HepG2 (cell line): ENCODE measurements around the gene KLF11. TPM values are rescaled to one million over a fixed set of nuclear protein-coding genes. Genes with fewer than 3 reads are reported as not detected.

Experiments used
- AHR ChIP-seq: IDR thresholded peaks from 2 replicates; pipeline ENCODE4 v1.6.1; 2018; ENCODE audit warnings: missing genetic modification reagents, missing compliant biosample characterization
- DBP ChIP-seq: sonication (generic); formaldehyde crosslinking; IDR thresholded peaks from 2 replicates; pipeline ENCODE4 v1.4.0; 2020; ENCODE audit warnings: missing genetic modification reagents; ENCODE audit errors: not compliant biosample characterization
- ERF ChIP-seq: IDR thresholded peaks from 2 replicates; pipeline ENCODE4 v1.6.1; 2018; ENCODE audit warnings: missing biosample characterization, missing genetic modification reagents
- HNF4A ChIP-seq: sonication (generic); formaldehyde crosslinking; IDR thresholded peaks from 2 replicates; pipeline ENCODE4 v1.4.0; 2020; ENCODE audit warnings: missing genetic modification reagents
- HNRNPUL1 ChIP-seq: fragments of 200-400 bp; formaldehyde crosslinking; IDR thresholded peaks from 2 replicates; pipeline ENCODE4 v1.6.1; 2017; ENCODE audit warnings: low read depth, mild to moderate bottlenecking, low read length, moderate library complexity
- IRF9 ChIP-seq: sonication (generic); formaldehyde crosslinking; IDR thresholded peaks from 2 replicates; pipeline ENCODE4 v1.8.0; 2022; ENCODE audit warnings: missing genetic modification reagents, mild to moderate bottlenecking, borderline replicate concordance
- ISX ChIP-seq: sonication (generic); formaldehyde crosslinking; conservative IDR thresholded peaks from 2 replicates; pipeline ENCODE4 v1.5.0; 2020; ENCODE audit warnings: missing genetic modification reagents
- KAT7 ChIP-seq: IDR thresholded peaks from 2 replicates; pipeline ENCODE4 v1.6.1; 2018; ENCODE audit warnings: borderline replicate concordance, missing compliant biosample characterization
- NPAS2 ChIP-seq: sonication (generic); formaldehyde crosslinking; IDR thresholded peaks from 2 replicates; pipeline ENCODE4 v1.8.0; 2022; ENCODE audit warnings: mild to moderate bottlenecking, missing genetic modification reagents, borderline replicate concordance
- NR3C1 ChIP-seq: sonication (generic); formaldehyde crosslinking; IDR thresholded peaks from 2 replicates; pipeline ENCODE4 v1.4.0; 2020; ENCODE audit warnings: missing genetic modification reagents
- SMAD9 ChIP-seq: sonication (generic); formaldehyde crosslinking; IDR thresholded peaks from 2 replicates; pipeline ENCODE4 v1.5.1; 2020; ENCODE audit warnings: mild to moderate bottlenecking, missing genetic modification reagents
- THAP8 ChIP-seq: sonication (generic); formaldehyde crosslinking; IDR thresholded peaks from 2 replicates; pipeline ENCODE4 v1.5.1; 2020; ENCODE audit warnings: missing genetic modification reagents, mild to moderate bottlenecking, borderline replicate concordance
- THYN1 ChIP-seq: sonication (generic); formaldehyde crosslinking; IDR thresholded peaks from 2 replicates; pipeline ENCODE4 v1.8.1; 2023; ENCODE audit warnings: low read depth, mild to moderate bottlenecking, moderate library complexity, missing genetic modification reagents, borderline replicate concordance
- ZBTB37 ChIP-seq: sonication (generic); formaldehyde crosslinking; IDR thresholded peaks from 2 replicates; pipeline ENCODE4 v1.4.0; 2020; ENCODE audit warnings: mild to moderate bottlenecking, missing genetic modification reagents
- ZFP41 ChIP-seq: sonication (generic); formaldehyde crosslinking; IDR thresholded peaks from 2 replicates; pipeline ENCODE4 v1.4.0; 2020; ENCODE audit warnings: mild to moderate bottlenecking, missing genetic modification reagents, borderline replicate concordance
- ZFYVE20 ChIP-seq: sonication (generic); formaldehyde crosslinking; IDR thresholded peaks from 2 replicates; pipeline ENCODE4 v1.8.0; 2023; ENCODE audit warnings: low read depth, mild to moderate bottlenecking, moderate library complexity, missing genetic modification reagents, borderline replicate concordance
- ZHX2 ChIP-seq, 2 experiments: sonication (generic) in 1 of 2; formaldehyde crosslinking in 1 of 2; IDR thresholded peaks; 2 replicates each; pipeline versions ENCODE4 v1.6.1 to v1.9.0; 2014 to 2022; ENCODE audit warnings: antibody characterized with exemption in 1 of 2, borderline replicate concordance in 1 of 2, inconsistent platforms in 1 of 2, low read depth in 1 of 2, missing genetic modification reagents in 1 of 2
- ZNF121 ChIP-seq: sonication (generic); formaldehyde crosslinking; IDR thresholded peaks from 2 replicates; pipeline ENCODE4 v1.5.0; 2020; ENCODE audit warnings: mild to moderate bottlenecking, missing genetic modification reagents
- ZNF329 ChIP-seq: sonication (generic); formaldehyde crosslinking; IDR thresholded peaks from 2 replicates; pipeline ENCODE4 v1.9.0; 2021; ENCODE audit warnings: low read depth, mild to moderate bottlenecking, missing genetic modification reagents
- polyA plus RNA-seq, 8 experiments: library from polyadenylated mRNA; depleted of rRNA in 3 of 8; stranded (reverse) in 7 of 8; unstranded in 1 of 8; fragments of >200 nt; fragmentation: Illumina TruSeq in 4 of 8; extraction: Trizol in 4 of 8; gene quantifications; 2 replicates each; pipeline versions ENCODE4 v1.2.1 to v1.2.3, GENCODE V29; 2011 to 2016; ENCODE audit warnings: low read depth in 4 of 8, missing spikeins in 1 of 8, mixed read lengths in 1 of 8; ENCODE audit not compliant: insufficient read depth in 1 of 8
- total RNA-seq, 5 experiments: library from RNA; depleted of rRNA; stranded (reverse); fragments of >200 nt; fragmentation: Illumina TruSeq; extraction: Trizol; gene quantifications; 2 replicates each; pipeline ENCODE4 v1.2.3, GENCODE V29; 2016; ENCODE audit warnings: low read depth in 1 of 5

KLF11 gene
- total and polyA plus RNA-seq, 2 of the 13 experiments (the other 11 are each of a cell fraction or from before 2014, with no cell fraction given) = 2.5 to 11.8 TPM

- TF ChIP-seq ZHX2 (IDR thresholded peaks at IDR 0.05; ENCODE audit: low read depth) = no peak
- TF ChIP-seq ZHX2 (CRISPR knock-in tag; IDR thresholded peaks at IDR 0.05; ENCODE audit: borderline replicate concordance) = no peak
- no peak for TF ChIP-seq ZNF329 (CRISPR knock-in tag)
- TF ChIP-seq ZNF121 (CRISPR knock-in tag) = peak; percentile 94
- peak; percentile 42 for TF ChIP-seq HNF4A (CRISPR knock-in tag)
- TF ChIP-seq ZFP41 = no peak
- no peak for TF ChIP-seq ERF (CRISPR knock-in tag)
- no peak for TF ChIP-seq ZFYVE20
- TF ChIP-seq NPAS2 = no peak
- TF ChIP-seq IRF9 (CRISPR knock-in tag) = 0 out of 2 replicates have a peak, but pooled peaks have one; percentile 37
- no peak for TF ChIP-seq THAP8
- TF ChIP-seq SMAD9 (CRISPR knock-in tag) = no peak
- no peak for TF ChIP-seq AHR
- no peak for TF ChIP-seq HNRNPUL1
- TF ChIP-seq NR3C1 (CRISPR knock-in tag) = no peak
- no peak for TF ChIP-seq ISX (CRISPR knock-in tag)
- no peak for TF ChIP-seq ZBTB37 (CRISPR knock-in tag)
- TF ChIP-seq THYN1 (CRISPR knock-in tag) = no peak
- no peak for TF ChIP-seq DBP
- no peak for TF ChIP-seq KAT7 (CRISPR knock-in tag)
Observed at GRCh38 chr2:10059552-10060335, 16.4 kb downstream of the KLF11 start (continued).
